ENCODE data around the gene KSR1. TPM values are rescaled to one million over a fixed set of nuclear protein-coding genes. Genes with fewer than 3 reads are reported as not detected.
A peak's percentile ranks its signal among the peaks of the same experiment; 100 is the strongest.

The KSR1 gene
- total RNA-seq, 4 donors from 2014 or later: 10.0 to 15.2 (median 13.9) TPM

DNA sequence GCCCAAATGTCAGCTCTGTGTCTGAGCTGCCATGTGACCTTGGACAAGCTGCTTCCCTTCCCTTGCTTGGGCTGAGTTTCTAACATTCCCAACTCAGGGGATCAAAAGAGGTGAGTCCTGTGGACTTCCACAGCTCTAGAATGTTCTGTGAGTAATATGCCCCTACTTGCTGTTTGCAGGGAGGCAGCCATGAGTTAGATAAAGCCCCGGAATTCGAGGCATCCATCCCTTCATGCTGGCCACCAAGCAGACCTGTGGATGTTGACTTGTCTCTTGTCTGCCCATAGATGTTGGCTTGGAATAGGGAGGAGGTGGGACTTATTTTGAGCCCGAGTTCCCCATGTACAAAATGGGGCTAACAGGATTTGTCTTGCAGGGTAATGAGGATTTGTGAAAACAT is 36.2 kb downstream of the KSR1 start:
- 100% methylated on average over 1 of the region's 3 CpGs for WGBS, 2 donors (ENCODE audit: low coverage in 1 of 2)
- H3K36me3 ChIP-seq: no peaks in the 10 kb centered on the region
- no peak overlapping the region for H3K4me3 ChIP-seq
- no peaks in the 10 kb centered on the region for H3K9me3 ChIP-seq
- no peak overlapping the region for H3K27ac ChIP-seq
- H3K27me3 ChIP-seq: no peaks in the 10 kb centered on the region
- ATAC-seq: no peak
- H3K4me1 ChIP-seq: peaks cover 0 to 51% (median 30%) of the 10 kb centered on the region in 3 donors
- no peak for TF ChIP-seq POLR2A (IDR thresholded peaks at IDR 0.05)
- no peak for TF ChIP-seq EP300 (IDR thresholded peaks at IDR 0.05)
- TF ChIP-seq, protein P1, sequence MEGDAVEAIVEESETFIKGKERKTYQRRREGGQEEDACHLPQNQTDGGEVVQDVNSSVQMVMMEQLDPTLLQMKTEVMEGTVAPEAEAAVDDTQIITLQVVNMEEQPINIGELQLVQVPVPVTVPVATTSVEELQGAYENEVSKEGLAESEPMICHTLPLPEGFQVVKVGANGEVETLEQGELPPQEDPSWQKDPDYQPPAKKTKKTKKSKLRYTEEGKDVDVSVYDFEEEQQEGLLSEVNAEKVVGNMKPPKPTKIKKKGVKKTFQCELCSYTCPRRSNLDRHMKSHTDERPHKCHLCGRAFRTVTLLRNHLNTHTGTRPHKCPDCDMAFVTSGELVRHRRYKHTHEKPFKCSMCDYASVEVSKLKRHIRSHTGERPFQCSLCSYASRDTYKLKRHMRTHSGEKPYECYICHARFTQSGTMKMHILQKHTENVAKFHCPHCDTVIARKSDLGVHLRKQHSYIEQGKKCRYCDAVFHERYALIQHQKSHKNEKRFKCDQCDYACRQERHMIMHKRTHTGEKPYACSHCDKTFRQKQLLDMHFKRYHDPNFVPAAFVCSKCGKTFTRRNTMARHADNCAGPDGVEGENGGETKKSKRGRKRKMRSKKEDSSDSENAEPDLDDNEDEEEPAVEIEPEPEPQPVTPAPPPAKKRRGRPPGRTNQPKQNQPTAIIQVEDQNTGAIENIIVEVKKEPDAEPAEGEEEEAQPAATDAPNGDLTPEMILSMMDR (IDR thresholded peaks at IDR 0.05): no peak
- no peak for TF ChIP-seq POLR2AphosphoS5 (IDR thresholded peaks at IDR 0.05)

GRCh38 chr17:27493088-27493487 is 36.8 kb downstream of the KSR1 start:
- H3K4me3 ChIP-seq: no peak overlapping the region
- WGBS, 2 donors (ENCODE audit: low coverage in 1 of 2): 55 to 74% methylated on average over 4 of the region's 4 CpGs
- H3K9me3 ChIP-seq: no peaks in the 10 kb centered on the region
- TF ChIP-seq POLR2A (IDR thresholded peaks at IDR 0.05) (no peak), POLR2AphosphoS5 (IDR thresholded peaks at IDR 0.05) (no peak), EP300 (IDR thresholded peaks at IDR 0.05) (no peak)
- TF ChIP-seq, protein P1 (IDR thresholded peaks at IDR 0.05): no peak
- H3K36me3 ChIP-seq: no peaks in the 10 kb centered on the region
- ATAC-seq: no peak
- H3K27ac ChIP-seq: no peak overlapping the region
- no peaks in the 10 kb centered on the region for H3K27me3 ChIP-seq
- peaks cover 0 to 46% (median 30%) of the 10 kb centered on the region in 3 donors for H3K4me1 ChIP-seq

DNA sequence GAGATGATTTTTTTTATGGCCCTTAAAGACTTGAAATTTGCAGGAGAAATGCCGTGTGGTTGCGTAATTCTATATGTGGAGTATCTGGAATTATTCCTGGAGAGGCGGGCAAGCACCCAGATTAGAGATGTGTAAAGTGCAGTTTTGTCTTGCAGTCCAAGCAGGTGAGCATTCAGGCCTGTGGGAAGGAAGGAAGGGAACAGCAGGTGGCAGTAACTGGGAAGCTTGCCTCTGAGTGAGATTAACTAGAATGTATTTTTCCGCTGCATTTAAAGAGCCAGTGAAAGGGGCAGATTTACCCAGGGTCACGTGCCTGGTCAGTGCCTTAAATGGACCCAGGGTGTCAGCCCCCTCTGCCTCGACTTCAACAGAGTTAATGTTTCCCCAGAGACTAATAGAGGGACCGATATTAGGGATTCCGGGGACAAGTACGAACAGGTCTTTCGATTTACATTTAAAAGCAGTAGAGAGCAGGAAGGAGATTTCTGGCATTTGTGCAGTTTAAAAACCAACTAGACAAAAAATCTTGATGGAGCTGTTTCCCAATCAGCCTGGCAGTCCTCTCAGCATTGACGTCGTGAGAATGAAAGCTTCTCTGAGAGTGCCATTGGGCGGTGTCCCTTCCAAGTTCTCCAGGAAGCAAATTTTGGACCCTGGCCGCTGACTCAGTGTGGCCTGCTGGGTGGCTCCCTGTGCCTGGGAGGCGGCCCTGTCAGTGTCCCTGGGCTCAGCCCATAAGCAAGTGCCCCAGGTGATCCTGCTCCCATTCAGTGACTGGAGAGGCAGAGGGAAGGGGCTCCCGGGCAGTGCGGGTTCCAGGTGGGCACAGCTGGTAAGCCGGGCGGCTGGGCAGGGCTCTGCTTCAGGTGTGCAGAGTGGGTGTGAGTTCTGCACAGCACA is 38.2 kb downstream of the KSR1 start:
- H3K4me3 ChIP-seq: peak overlapping the region in 1 of 2 donors; percentile 9

DNA sequence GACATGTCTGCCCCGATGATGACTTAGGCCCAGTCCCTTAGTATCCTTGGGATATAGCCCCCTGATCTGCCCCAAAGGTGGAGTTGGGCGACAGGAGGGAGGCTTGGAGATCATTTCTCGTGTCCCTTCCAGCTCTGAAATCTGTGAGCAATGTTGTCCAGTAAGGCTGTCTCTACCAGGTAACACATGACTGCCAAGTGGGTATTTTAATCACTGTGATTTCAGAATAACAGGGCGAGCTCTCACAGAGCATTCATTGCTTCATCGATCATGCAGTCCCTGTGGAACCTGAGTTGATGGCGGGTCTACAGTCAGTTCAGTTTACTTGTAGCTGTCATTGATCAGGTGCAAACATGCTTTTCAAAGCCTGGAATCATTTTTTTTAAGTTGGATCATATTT is 39.2 kb downstream of the KSR1 start:
- Histone ChIP-seq H3K4me3 (no peak overlapping the region), H3K9me3 (no peaks in the 10 kb centered on the region), H3K27ac (peak overlapping the region in 2 of 4 donors; percentile 44 to 61), H3K36me3 (no peaks in the 10 kb centered on the region), H3K27me3 (no peaks in the 10 kb centered on the region), H3K4me1 (peaks cover 0 to 26% (median 14%) of the 10 kb centered on the region in 3 donors)
- TF ChIP-seq POLR2AphosphoS5 (IDR thresholded peaks at IDR 0.05) (no peak), POLR2A (IDR thresholded peaks at IDR 0.05) (no peak), EP300 (IDR thresholded peaks at IDR 0.05) (no peak)
- TF ChIP-seq, protein P1 (IDR thresholded peaks at IDR 0.05): no peak
- ATAC-seq: no peak
- 96% methylated on average over 5 of the region's 6 CpGs; no CpG with 5 or more reads in 1 of the 2 donors for WGBS, 2 donors (ENCODE audit: low coverage in 1 of 2)

More for the DNA sequence above, 38.2 kb downstream of the KSR1 start:
- ATAC-seq: peak; percentile 86
- WGBS, 2 donors (ENCODE audit: low coverage in 1 of 2): 42 to 63% methylated on average over 10 to 12 of the region's 19 CpGs
- peak overlapping the region in 3 of 4 donors; percentile 44 to 67 (median 61) for H3K27ac ChIP-seq
- H3K9me3 ChIP-seq: no peaks in the 10 kb centered on the region
- no peaks in the 10 kb centered on the region for H3K36me3 ChIP-seq
- H3K27me3 ChIP-seq: no peaks in the 10 kb centered on the region
- TF ChIP-seq, protein P1 (IDR thresholded peaks at IDR 0.05): peak in 2 of 4 experiments; percentile 57 to 58
- TF ChIP-seq EP300 (IDR thresholded peaks at IDR 0.05): no peak
- no peak for TF ChIP-seq POLR2A (IDR thresholded peaks at IDR 0.05)
- H3K4me1 ChIP-seq: peaks cover 0 to 32% (median 18%) of the 10 kb centered on the region in 3 donors
